Stimulated activated CD4-positive, alpha-beta T cell treated with anti-CD3 and anti-CD28 coated beads, TNF-alpha, amount 100 ng/mL, for 4 hours (primary cell): Measurements from ENCODE around the gene TMSB10.

Experiments used
- DNase-seq, 3 experiments: peaks; one replicate each; pipeline ENCODE4 v3.0.0-alpha.2; 2020; ENCODE audit warnings: low read depth in 3 of 3

Gene TMSB10

DNA sequence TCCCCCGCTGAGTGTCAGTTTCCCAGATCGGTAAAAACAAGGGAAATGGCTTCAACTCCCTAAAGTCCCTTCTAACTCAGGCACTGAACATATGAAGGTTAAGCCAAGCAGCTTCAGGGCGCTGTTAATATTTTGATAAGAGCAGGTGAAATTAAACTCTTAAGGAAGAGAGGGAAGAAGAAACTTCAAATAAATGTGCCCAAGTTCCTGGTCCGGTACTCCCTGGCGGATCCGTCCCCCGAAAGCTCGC is 25.1 kb upstream of the TMSB10 start:
- no peak for DNase-seq

DNA sequence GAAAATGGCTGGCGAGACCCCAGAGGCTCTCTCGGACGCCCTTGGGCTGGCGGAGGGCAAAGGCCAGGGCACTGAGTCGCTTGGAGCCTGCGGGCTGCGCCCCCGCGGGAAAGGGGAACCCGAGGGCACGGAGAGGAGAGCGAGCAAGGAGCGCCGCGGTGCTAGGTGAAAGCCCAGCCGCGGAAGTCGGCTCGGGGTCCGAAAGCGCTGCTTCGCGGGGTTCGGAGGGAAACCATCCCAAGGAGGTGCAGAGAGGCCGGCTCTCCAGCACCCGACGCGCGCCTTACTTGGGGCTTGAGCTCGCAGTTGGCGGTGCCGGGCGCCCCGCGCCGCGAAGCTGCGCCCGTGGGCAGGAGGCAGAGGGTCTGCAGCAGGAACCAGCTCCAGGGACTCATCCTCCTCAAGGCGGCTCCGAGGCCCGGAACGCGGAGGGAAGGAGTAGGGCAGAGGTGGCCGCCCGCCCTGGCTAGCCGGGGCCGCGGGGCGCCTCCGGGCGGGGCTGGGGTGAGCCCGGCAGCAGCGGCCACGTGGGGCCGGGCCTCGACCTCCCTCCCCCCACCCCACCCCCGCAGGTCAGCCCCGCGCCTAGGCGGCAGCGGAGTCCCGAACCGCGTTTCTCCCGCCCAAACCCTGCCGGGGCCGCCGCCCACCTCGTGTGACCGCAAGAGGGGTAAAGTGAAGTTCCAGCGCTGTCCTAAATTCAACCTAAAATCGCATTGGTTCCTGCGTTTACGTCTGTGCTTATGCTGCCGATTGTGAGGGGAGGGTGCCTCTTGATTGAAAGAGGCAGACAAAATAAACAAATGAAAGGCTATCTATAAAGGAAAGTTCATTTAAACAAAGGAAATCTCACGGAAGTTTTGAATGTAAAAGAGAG is 24.6 kb upstream of the TMSB10 start, which contains the start of gene TRABD2A:
Gene TRABD2A (minus strand): TSS at position 440 of the 877 bp plus-strand sequence. CDS start 45 bp downstream, at position 395.
- DNase-seq = no peak

DNA sequence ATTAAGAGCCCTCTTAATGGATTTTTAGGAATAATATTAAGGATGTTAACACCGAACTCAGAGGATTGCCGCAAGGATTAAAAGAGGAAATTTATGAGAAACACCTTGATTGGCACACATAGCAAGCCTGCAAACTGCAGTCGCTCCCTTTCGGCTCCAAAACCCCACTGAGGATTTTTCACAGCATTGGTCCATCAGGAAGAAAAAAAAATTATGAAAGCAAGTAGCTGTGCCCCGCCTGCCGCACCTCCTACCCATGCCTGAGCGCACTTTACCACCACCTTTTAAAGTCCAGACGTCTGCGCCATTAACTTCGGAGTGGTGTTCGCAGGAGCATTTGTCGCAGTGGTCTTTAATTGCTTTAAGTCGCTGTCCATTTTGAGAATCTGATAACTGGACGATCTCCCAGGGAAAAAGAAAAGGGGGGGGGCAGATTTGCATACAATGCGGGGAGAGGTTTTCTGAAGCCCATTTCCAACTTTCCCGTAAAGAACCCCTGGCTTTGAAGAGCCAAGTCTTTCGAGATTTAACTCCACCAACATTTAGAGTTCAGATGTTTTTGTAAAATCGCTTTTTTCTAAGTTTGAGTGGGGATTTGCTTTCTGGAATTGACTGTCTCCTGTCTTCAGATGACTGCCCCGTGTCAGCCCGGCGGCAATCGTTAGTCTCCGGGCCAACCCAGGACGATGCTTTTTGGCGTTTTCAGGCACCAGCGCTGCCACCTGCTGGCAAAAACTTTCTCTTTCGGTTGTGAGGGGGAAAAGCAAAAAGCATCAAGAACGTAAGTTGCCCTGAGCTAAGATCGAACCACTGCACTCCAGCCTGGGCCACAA is 23.7 kb upstream of the TMSB10 start:
- peak; percentile 68 to 81 (median 80) for DNase-seq

DNA sequence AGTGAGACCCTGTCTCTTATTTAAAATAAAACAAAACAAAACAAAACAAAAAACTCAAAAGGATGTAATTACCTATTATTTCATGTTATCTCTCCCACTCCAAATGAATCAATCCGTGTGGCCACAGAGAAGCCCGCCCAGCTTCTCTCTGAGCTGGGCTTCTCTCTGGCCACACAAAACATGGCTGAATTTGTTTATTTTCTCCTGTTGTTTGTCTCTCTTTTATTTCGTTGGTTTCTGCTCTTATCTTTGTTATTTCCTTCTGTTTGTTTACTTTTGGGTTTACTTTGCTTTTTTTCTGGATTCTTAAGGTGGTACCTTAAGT is 23.1 kb upstream of the TMSB10 start:
- no peak for DNase-seq

DNA sequence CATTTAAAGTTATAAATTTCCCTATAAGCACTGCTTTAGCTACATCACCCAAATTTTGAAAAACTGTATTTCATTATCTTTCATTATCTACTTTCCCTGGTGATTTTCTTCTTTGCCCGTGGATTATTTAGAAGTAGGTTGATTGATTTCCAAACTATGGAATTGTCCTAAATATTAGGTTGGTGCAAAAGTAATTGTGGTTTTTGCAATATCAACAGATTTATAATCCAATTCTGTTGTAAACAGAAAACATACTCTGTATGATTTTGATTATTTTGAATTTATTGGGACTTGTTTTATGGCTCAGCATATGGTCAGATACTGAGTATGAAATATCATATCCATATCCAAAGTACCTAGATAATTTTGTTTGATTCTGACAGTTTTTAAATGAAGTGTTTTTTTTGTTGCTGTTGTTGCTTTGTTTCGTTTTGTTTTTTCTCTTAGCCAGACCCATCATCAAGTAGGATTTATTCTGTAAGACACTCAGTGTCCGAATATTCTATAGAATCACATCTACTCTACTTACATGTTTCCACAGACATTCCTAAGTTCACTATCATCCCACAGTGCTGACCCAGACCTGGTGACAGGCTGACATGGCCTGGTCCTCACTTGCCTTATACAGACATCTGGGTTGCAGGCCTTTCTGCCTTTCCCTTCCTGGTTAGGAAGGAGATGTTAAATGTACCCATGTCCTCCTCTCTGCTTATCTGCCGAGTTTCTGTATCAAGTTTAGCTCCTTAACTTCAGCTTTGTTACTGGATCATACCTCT is 22.5 kb upstream of the TMSB10 start:
- DNase-seq = no peak

DNA sequence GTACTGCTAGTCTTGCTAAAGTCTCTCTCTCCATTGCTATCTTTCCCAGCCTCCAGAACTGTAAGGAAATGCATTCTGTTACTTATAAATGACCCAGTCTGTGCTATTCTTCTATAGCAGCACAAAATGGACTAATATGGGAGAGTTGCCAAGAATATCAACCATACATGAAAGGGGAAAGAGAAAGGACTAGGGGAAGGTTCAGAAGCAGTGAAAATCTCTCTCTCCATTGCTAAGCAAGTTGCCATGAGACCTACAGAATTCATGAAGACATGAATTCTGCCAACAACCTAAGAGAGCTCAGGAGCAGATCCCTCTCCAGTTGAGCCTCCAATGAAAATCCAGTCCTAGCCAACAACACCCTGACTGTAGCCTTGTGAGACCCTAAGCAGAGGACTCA is 21.0 kb upstream of the TMSB10 start:
- DNase-seq = no peak

DNA sequence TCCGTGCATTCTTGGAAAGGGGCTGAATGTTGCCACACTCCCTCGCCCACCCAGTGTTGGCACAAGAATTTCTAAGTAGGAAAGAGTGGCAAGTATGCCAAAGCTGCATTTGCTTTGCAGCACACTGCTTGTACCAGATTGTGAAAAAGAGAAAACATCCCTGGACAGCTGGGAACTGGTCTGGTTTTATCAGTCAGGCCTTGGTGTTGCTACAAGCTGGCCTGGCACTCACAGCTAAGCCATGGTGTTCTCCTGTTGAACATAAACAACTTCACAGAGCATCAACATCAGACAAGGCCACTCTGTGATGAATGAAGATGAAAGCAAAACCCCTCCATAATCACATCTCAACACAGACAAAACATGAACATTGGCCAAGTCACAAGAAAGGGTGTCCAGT is 20.3 kb upstream of the TMSB10 start:
- no peak for DNase-seq

DNA sequence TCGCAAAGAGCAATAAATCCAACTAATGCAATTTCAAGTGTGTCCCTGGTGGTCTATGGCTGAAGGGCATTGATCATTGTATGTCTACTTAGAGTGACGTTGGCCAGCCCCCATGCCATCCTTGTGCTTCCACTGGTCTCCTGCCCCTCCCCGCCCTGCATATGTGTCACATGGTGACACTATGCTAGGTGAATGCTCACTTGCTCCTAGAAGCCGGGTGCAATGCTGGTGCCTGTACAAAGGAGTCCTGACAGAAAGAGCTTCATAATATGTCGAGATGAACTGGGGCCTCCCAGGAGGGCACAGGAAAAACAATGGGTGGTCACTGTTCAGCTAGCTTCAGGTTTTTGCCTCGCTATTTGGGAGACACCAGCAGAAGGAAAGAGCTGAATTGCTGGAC is 18.7 kb upstream of the TMSB10 start:
- no peak for DNase-seq

DNA sequence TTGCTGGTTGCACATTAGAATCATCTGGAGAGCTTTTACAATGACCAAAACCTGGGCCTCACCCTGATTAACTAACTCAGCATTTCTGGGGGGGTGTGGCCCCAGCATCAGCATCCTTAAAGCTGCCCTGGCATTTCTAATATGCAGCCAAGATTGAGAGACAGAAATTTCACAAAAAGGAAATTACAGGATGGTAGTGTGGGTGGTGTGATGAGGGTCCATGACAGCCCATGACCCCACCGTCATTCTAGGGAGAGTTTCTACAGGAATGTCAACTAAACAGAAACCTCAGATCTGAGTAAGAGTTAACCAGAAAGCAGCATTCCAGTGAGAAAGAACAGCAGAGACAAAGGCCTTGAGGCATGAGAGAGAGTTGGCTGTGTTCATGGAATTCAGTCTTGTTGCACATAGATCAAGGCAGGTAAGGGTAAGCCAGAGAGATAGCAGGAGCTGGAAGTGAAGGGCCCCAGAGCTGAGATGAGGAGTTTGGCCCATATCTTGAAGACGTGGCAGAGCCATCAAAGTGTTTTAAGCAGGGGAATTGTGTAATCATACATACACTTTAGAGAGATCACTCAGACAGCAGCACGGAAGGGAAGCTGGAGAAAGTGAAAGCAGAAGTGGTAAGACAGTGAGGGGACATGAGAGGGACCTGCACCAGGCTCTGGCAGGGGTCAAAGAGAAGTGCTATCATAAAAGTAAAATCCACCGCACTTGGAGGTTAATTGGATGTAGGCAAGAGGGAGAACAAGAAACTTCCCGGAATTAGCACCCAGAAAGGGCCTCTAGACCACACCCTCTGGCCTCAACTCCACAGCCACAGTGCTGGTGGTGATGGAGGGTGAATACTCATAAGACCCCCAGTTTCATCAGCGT is 16.8 kb upstream of the TMSB10 start:
- DNase-seq = no peak

DNA sequence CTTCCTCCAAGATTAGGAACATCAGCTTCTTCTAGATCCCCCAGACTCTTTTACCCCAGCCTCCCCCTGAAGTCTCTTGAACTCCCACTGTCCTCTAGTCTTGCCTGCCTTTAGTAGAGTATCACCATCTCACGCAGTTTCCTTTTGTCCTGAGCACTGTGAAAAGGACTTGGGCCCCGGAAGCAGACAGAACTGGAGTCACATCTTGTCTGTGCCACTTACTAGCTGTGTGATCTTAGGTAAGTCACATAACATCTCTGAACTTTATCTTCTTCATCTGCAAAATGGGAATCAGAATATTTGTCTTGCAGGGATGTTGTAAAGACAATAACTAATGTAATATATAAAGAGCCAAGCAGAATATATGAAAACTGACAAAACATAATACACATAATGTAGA is 16.1 kb upstream of the TMSB10 start:
- DNase-seq = no peak

DNA sequence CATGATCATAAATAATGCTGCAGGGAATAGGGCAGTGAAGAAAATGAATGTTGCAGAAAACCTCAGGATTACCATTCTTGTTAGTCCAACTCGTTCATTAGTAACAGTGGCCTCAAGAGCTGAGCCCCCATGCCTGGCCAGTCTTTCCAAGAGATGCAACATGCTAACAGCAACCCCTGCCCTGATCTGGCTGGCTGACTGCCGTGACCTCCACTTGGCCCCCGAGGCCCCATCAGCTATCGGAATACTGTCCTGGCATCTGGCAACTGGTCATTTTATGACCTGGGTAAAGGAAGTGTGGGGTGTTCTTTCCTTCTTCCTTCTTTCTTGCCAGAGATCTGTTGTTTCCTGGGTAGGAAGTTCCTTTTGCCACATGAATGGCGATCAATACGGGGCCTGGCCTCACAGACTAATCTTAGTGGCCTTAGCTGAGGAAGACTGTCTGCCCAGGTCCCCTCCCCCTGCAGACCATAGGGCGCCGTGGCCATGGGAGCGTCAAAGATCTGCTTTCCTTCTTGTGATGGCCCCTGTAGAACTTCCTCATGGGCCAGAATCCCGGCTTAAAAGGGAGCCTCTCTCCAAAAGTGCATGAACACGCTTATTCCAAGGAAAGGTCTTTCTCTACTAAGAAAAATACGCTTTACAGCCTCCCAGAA is 14.0 kb upstream of the TMSB10 start:
- no peak for DNase-seq

DNA sequence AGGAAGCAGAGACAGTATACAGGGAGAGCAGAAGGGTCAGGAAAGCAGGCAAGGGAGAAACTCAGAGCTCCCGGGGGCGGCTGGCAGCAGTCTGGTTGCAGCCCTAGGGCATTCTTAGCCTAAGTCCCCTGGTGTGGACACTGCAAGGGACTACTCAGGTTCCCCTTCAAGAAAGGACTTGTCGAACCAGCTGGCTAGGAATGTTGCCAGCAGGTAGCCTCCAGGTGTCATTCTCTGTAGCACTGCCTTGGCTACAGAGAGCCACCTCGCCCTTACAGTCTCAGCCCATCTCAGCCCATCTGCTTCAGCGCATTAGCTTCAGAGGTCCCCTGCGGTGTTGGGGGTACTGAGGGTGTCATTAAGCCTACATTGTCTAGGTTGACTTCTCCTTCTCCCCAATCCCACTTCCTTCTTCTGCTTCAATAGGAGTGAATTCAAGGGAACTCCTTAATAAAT is 11.3 kb upstream of the TMSB10 start:
- no peak for DNase-seq

DNA sequence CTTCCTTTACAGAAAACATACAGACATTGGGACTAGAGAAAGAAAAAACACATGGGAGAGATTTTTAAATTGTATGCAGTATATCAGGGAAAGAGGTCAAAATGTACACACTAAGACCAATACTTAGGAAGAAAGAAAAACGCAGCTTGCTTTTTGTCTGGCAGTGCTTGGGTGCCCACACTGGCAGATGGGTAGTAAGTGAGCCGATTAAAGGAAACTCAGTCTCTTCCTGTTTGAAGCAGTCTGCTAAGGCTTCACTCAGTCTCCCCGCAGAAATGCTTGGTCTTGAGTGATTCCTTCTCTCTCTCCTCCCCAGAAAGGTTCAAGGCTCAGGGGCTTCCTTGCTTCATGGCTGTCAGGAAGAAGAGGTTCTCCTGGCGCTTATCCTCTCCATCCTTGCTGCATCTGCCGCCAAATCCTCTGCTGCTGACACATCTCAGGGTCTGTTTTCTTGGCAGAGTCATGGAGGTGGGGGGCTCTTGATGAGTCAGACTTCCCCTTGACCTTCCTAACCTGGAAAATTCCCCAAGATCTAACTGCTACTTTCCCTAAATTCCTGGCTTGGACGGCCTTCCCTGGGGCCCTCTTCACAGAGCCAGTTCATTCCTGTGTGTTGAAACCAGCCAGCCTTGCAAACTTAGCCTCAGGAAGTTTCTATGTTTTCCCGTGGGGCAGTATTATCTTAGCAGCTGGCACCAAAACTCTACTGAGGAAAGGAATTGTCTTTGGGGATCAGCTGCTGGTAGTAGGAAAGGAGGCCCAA is 10.5 kb upstream of the TMSB10 start:
- DNase-seq = no peak

DNA sequence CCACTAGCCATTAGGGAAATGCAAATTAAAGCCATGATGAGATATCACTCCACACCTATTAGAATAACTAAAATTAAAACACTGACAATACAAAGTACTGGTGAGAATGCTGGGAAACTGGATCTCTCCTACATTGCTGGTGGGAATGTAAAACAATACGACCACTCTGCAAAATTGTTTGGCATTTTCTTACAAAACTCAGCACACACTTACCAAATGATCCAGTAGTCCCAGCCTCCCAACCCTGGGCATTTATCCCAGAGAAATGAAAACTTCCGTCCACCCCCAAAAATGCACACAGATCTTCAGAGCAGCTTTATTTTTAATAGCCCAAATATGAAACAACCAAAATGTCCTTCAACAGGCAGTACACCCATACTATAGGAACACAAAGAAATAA is 8.9 kb upstream of the TMSB10 start:
- DNase-seq = no peak

DNA sequence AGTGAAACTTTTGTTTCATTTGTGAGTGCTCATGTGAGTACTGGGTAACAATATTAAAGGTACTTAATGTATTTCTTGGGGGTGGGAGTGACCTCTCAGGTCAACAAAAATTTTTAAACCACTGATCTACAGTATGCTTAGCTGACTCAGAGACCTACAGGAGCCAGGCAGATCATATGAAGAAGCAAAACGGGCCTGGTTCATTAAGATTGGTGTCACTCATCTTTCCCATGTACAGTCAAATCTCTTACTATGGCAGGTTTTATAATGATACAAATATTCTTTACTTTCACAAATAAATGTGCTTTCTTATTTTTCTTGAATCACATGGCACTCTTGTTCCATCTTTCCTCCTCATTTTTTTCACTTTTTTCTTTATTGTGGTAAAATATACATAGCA is 7.7 kb upstream of the TMSB10 start:
- DNase-seq = no peak

DNA sequence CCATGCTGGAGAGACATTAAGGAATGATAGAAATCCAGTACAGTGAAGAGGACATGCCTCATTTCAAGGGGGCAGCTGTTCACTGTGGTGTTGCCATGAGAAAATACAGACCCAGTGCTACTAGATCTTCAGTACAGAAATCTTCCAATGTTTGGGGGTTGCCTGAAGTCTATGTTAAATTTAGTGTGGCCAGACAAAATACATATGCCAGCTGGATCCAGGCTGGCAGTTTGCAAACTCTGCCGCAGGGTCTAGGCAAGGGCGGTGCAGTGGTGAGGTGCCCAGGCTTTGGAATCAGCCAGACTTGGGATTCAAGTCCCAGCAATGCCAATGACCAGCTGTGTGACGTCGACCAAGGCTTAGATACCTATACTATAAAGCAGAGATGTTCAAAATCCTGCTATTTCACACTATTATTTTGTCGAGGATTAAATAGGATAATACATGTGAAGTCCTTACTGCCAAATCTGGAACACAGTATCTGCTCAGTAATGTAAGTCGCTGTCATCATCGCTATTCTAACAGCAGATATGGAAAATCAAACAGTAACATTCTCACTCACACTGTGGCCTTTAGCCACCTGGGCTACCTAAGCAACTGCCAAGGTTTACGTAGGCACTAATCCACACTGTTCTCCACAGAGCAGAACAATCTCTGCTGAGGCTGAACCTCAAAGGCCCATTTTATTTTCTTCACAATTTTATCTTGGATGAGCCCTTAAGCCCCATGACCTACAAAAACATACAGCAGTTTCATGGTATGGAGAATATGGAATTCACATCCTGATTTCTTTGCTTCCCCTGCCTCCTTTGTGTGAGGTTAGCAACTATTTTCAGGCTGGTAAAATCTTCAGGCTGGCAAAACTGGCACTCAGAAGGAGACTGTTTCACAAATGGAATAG is 5.9 kb upstream of the TMSB10 start:
- no peak for DNase-seq

DNA sequence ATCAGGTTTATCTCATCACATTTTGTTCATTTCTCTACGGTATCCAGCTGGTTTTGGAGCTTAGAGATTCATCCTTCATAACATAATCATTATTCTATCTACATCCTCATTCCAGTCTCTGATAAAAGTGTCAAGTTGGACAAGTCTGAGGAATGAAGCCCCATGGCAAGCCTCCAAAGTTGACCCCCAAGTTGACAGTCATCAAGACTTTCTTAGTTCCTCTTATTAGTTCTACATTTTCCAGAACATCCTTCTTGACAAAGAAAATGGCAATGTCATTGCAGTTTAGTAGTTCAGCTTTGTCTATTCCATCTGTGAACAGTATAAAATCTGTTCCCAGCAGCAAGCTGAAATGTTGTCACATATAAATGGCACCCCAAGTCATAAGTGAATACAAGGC is 4.5 kb upstream of the TMSB10 start:
- DNase-seq = no peak

DNA sequence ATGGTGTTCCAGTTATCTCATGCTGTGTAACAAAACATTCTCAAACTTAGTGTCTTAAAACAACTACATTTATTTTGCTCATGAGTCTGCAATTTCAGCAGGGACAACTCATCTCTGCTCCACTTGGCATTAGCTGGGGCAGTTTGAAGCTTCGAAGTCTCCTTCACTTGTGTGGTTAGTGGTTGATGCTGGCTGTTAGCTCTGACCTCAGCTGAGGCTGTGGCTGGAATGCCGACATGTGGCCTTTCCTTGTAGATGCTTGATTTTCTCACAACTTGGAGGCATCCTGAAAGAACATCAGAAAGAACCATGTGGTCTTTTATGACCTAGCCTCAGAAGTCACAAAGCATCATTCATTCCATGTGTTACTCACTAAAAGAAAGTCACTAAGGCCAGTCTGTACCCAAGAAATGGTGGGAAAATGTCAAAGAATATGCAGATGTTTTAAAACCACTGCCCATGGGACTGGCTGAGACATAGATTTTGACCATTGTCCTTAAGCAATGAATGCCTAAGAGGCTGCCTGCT is 3.8 kb upstream of the TMSB10 start:
- DNase-seq = no peak

DNA sequence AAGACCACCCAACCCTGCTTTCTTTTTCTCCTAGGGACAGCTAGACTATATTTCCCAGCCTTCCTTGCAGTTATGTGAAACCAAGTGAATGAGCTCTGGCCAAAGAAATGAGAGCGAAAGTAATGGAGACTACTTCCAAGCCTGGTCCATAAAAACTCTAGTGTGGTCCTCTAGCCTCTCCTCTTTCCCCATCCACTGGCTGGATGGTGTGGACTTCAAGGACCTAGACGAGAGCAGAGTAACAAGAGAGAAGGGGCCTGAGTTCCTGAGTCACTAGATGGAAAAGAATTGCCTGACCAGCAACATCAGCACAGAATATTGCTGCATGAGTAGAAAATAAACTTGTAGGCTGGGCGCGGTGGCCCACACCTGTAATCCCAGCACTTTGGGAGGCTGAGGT is 2.9 kb upstream of the TMSB10 start:
- DNase-seq = no peak
